ENCODE measurements around the gene GPR37L1. TPM values are rescaled to one million over a fixed set of nuclear protein-coding genes. Genes with fewer than 3 reads are reported as not detected.

The GPR37L1 gene
- total and polyA plus RNA-seq, 2 experiments from 2014 or later, result 0.03 TPM; not detected in 1

GRCh38 chr1:202182040-202182877, 59.5 kb downstream of the GPR37L1 start:
- no peak overlapping the region for H3K4me2 ChIP-seq (ENCODE audit: unreplicated experiment)
- no peak for DNase-seq
- no peak overlapping the region for H3K9ac ChIP-seq
- H2AFZ ChIP-seq, result no peak overlapping the region
- no peaks in the 10 kb centered on the region for H3K36me3 ChIP-seq (ENCODE audit: low read depth)
- no peaks in the 10 kb centered on the region for H3F3A ChIP-seq (ENCODE audit: insufficient read depth)
- no peak overlapping the region for H3K27ac ChIP-seq
- no peak for TF ChIP-seq EZH2phosphoT487 (IDR thresholded peaks at IDR 0.05; ENCODE audit: insufficient read depth, low read depth)
- H3K9me3 ChIP-seq (ENCODE audit: low read depth), result no peaks in the 10 kb centered on the region
- no peaks in the 10 kb centered on the region for H3K4me1 ChIP-seq (ENCODE audit: insufficient read depth)
- in situ Hi-C loops (cut with MboI), result no loop called here
- no peaks in the 10 kb centered on the region for H3K79me2 ChIP-seq (ENCODE audit: insufficient read depth)
- 77 to 82% methylated on average over 8 of the region's 8 CpGs for WGBS, 2 experiments (ENCODE audit: low coverage in 1 of 2, low lambda C conversion rate in 2 of 2, missing lambda C conversion rate in 2 of 2)
- no peaks in the 10 kb centered on the region for H3K9me2 ChIP-seq (ENCODE audit: insufficient read depth)
- no peaks in the 10 kb centered on the region for H4K20me1 ChIP-seq (ENCODE audit: insufficient read depth)
- peaks cover 12% of the 10 kb centered on the region; the same call in 1 of the 2 replicates for H3K27me3 ChIP-seq (replicated peaks; ENCODE audit: insufficient read depth)
- H3K4me3 ChIP-seq, result no peak overlapping the region

Small RNA genes lying within 50 kb of the gene (small RNA-seq; reads per million reads assigned to genes)
- not detected for gene CRIP1P3 (ENCODE audit: low read depth, low replicate concordance)

Other genes with a start within 250 kb of the GPR37L1 start
- gene SHISA4, start 234.0 kb upstream of the GPR37L1 start, total RNA-seq (2014; rRNA removed; shearing (Covaris generic)), result 24.8 and 42.4 TPM in 2 replicates
- 47.9 and 48.0 TPM in 2 replicates for gene SHISA4, start 234.0 kb upstream of the GPR37L1 start, polyA plus RNA-seq (2016; fragmentation: Nextera tagmentation; extraction: Ambion mirVana)
- 7.8 and 8.9 TPM in 2 replicates for gene LMOD1, start 176.4 kb upstream of the GPR37L1 start, total RNA-seq (2014; rRNA removed; shearing (Covaris generic))
- gene LMOD1, start 176.4 kb upstream of the GPR37L1 start, polyA plus RNA-seq (2016; fragmentation: Nextera tagmentation; extraction: Ambion mirVana), result 6.1 and 6.3 TPM in 2 replicates
- gene TIMM17A, start 167.4 kb upstream of the GPR37L1 start, total RNA-seq (2014; rRNA removed; shearing (Covaris generic)), result 56.4 and 68.8 TPM in 2 replicates
- 116 and 123 TPM in 2 replicates for gene TIMM17A, start 167.4 kb upstream of the GPR37L1 start, polyA plus RNA-seq (2016; fragmentation: Nextera tagmentation; extraction: Ambion mirVana)
- 80.5 and 83.6 TPM in 2 replicates for gene RNPEP, start 140.3 kb upstream of the GPR37L1 start, total RNA-seq (2014; rRNA removed; shearing (Covaris generic))
- 68.6 and 70.7 TPM in 2 replicates for gene RNPEP, start 140.3 kb upstream of the GPR37L1 start, polyA plus RNA-seq (2016; fragmentation: Nextera tagmentation; extraction: Ambion mirVana)
- under 0.01 TPM in 1 of 2 replicates, not detected in the other for gene ELF3, start 112.3 kb upstream of the GPR37L1 start, total RNA-seq (2014; rRNA removed; shearing (Covaris generic))
- gene ELF3, start 112.3 kb upstream of the GPR37L1 start, polyA plus RNA-seq (2016; fragmentation: Nextera tagmentation; extraction: Ambion mirVana), result not detected in 2 replicates
- 25.0 and 32.5 TPM in 2 replicates for gene ARL8A, start 21.8 kb downstream of the GPR37L1 start, total RNA-seq (2014; rRNA removed; shearing (Covaris generic))
- 33.5 and 33.9 TPM in 2 replicates for gene ARL8A, start 21.8 kb downstream of the GPR37L1 start, polyA plus RNA-seq (2016; fragmentation: Nextera tagmentation; extraction: Ambion mirVana)
- gene PTPN7, start 37.7 kb downstream of the GPR37L1 start, total RNA-seq (2014; rRNA removed; shearing (Covaris generic)), result not detected in 2 replicates
- gene PTPN7, start 37.7 kb downstream of the GPR37L1 start, polyA plus RNA-seq (2016; fragmentation: Nextera tagmentation; extraction: Ambion mirVana), result 0.16 TPM in 1 of 2 replicates, not detected in the other
- gene LGR6, start 70.9 kb downstream of the GPR37L1 start, total RNA-seq (2014; rRNA removed; shearing (Covaris generic)), result not detected in 2 replicates
- gene LGR6, start 70.9 kb downstream of the GPR37L1 start, polyA plus RNA-seq (2016; fragmentation: Nextera tagmentation; extraction: Ambion mirVana), result not detected in 2 replicates
- 12.5 and 18.9 TPM in 2 replicates for gene UBE2T, start 219.0 kb downstream of the GPR37L1 start, total RNA-seq (2014; rRNA removed; shearing (Covaris generic))
- gene UBE2T, start 219.0 kb downstream of the GPR37L1 start, polyA plus RNA-seq (2016; fragmentation: Nextera tagmentation; extraction: Ambion mirVana), result 39.6 and 41.1 TPM in 2 replicates
- gene PPP1R12B, start 225.8 kb downstream of the GPR37L1 start, total RNA-seq (2014; rRNA removed; shearing (Covaris generic)), result 2.3 and 14.6 TPM in 2 replicates
- gene PPP1R12B, start 225.8 kb downstream of the GPR37L1 start, polyA plus RNA-seq (2016; fragmentation: Nextera tagmentation; extraction: Ambion mirVana), result 2.5 and 3.6 TPM in 2 replicates